Skeletal muscle cell (primary cell): ENCODE results near the gene SMCO2.

Source experiments
- DNase-seq: peaks from one replicate; pipeline ENCODE4 v3.0.0-alpha.2; 2010; ENCODE audit warnings: low read depth
- H3K4me3 ChIP-seq: 2 replicates; pipeline ENCODE4 v1.5.1; 2011; ENCODE audit warnings: low read depth, mild to moderate bottlenecking, control low read depth, low read length, moderate library complexity

The SMCO2 gene

GRCh38 chr12:27491226-27491625 lies 44.7 kb downstream of the SMCO2 start:
- no peak overlapping the region for H3K4me3 ChIP-seq
- DNase-seq = no peak

GRCh38 chr12:27493260-27493940 lies 46.9 kb downstream of the SMCO2 start:
- DNase-seq = no peak
- no peak overlapping the region for H3K4me3 ChIP-seq

GRCh38 chr12:27497446-27497845 lies 50.9 kb downstream of the SMCO2 start:
- DNase-seq = no peak
- no peak overlapping the region for H3K4me3 ChIP-seq

GRCh38 chr12:27498149-27498548 lies 51.6 kb downstream of the SMCO2 start:
- DNase-seq = no peak
- no peak overlapping the region for H3K4me3 ChIP-seq

- DNase-seq = no peak
- no peak overlapping the region for H3K4me3 ChIP-seq
These were observed 52.2 kb downstream of the SMCO2 start for GRCh38 chr12:27498761-27499160.

- no peak for DNase-seq
These were observed 52.8 kb downstream of the SMCO2 start for GRCh38 chr12:27499377-27499776.

GRCh38 chr12:27500546-27500945 lies 54.0 kb downstream of the SMCO2 start:
- H3K4me3 ChIP-seq = no peak overlapping the region
- no peak for DNase-seq

More at GRCh38 chr12:27499377-27499776, 52.8 kb downstream of the SMCO2 start:
- H3K4me3 ChIP-seq = no peak overlapping the region

GRCh38 chr12:27502021-27502435 lies 55.5 kb downstream of the SMCO2 start:
- no peak overlapping the region for H3K4me3 ChIP-seq
- DNase-seq = no peak

GRCh38 chr12:27504507-27504906 lies 58.0 kb downstream of the SMCO2 start:
- H3K4me3 ChIP-seq = no peak overlapping the region
- DNase-seq = no peak

- H3K4me3 ChIP-seq = no peak overlapping the region
- peak; percentile 64 for DNase-seq
These were observed 58.6 kb downstream of the SMCO2 start for GRCh38 chr12:27505109-27505508.

GRCh38 chr12:27505761-27506160 lies 59.2 kb downstream of the SMCO2 start:
- no peak for DNase-seq

GRCh38 chr12:27506645-27507189 lies 60.2 kb downstream of the SMCO2 start:
- no peak for DNase-seq
- H3K4me3 ChIP-seq = no peak overlapping the region

More at GRCh38 chr12:27505761-27506160, 59.2 kb downstream of the SMCO2 start:
- no peak overlapping the region for H3K4me3 ChIP-seq

GRCh38 chr12:27508736-27509431 lies 62.3 kb downstream of the SMCO2 start:
- DNase-seq = no peak
- H3K4me3 ChIP-seq = no peak overlapping the region

- no peak overlapping the region for H3K4me3 ChIP-seq
- peak; percentile 47 for DNase-seq
These were observed 64.6 kb downstream of the SMCO2 start for GRCh38 chr12:27511031-27511722.

GRCh38 chr12:27511723-27512045 lies 65.1 kb downstream of the SMCO2 start:
- no peak for DNase-seq
- no peak overlapping the region for H3K4me3 ChIP-seq

- H3K4me3 ChIP-seq = no peak overlapping the region
- no peak for DNase-seq
These were observed 66.8 kb downstream of the SMCO2 start for GRCh38 chr12:27513155-27513824.

GRCh38 chr12:27515671-27516070 lies 69.1 kb downstream of the SMCO2 start:
- H3K4me3 ChIP-seq = no peak overlapping the region
- DNase-seq = no peak

- DNase-seq = no peak
- H3K4me3 ChIP-seq = no peak overlapping the region
These were observed 70.1 kb downstream of the SMCO2 start for GRCh38 chr12:27516625-27517024.

- H3K4me3 ChIP-seq = no peak overlapping the region
- DNase-seq = no peak
These were observed 71.0 kb downstream of the SMCO2 start for GRCh38 chr12:27517546-27517945.
